H1 (cell line): ENCODE results near the gene EPRS1. TPM values are rescaled to one million over a fixed set of nuclear protein-coding genes. Genes with fewer than 3 reads are reported as not detected.

ENCODE experiments used
- BRCA1 ChIP-seq: IDR thresholded peaks from 2 replicates; pipeline ENCODE4 v1.6.1; 2012; ENCODE audit warnings: low read depth, low read length, improper control_type of control experiment
- CEBPB ChIP-seq: IDR thresholded peaks from 2 replicates; pipeline ENCODE4 v1.6.1; 2012; ENCODE audit warnings: low read depth, low read length
- EGR1 ChIP-seq: IDR thresholded peaks from 2 replicates; pipeline ENCODE4 v1.6.1; 2011; ENCODE audit warnings: low read depth, low read length, borderline replicate concordance
- POU5F1 ChIP-seq: IDR thresholded peaks from 2 replicates; pipeline ENCODE4 v1.6.1; 2011; ENCODE audit warnings: low read depth, mild to moderate bottlenecking, low read length, moderate library complexity
- RAD21 ChIP-seq, 2 experiments: IDR thresholded peaks in 1 of 2; conservative IDR thresholded peaks in 1 of 2; 2 replicates each; pipeline ENCODE4 v1.6.1; 2011; ENCODE audit warnings: low read depth in 2 of 2, low read length in 2 of 2, improper control_type of control experiment in 1 of 2, inconsistent platforms in 1 of 2, mild to moderate bottlenecking in 1 of 2, moderate library complexity in 1 of 2
- SIX5 ChIP-seq: IDR thresholded peaks from 2 replicates; pipeline ENCODE4 v1.6.1; 2011; ENCODE audit warnings: mild to moderate bottlenecking, low read depth, low read length
- polyA plus RNA-seq, 7 experiments: library from polyadenylated mRNA; depleted of rRNA in 3 of 7; stranded (reverse) in 5 of 7; unstranded in 2 of 7; fragments of >200 nt in 5 of 7; fragments of 200-250 nt in 2 of 7; gene quantifications; 1 replicate in 5 of 7; 2 replicates in 1 of 7; 4 replicates in 1 of 7; pipeline versions ENCODE4 v1.2.1 to v1.2.3, GENCODE V29; 2011 to 2013; ENCODE audit warnings: missing spikeins in 2 of 7, mixed read lengths in 2 of 7
- total RNA-seq: library from RNA; stranded (reverse); fragmentation: NEBNext Ultra II Directional; extraction: Animal tissue kit (Norgen Biotek cat#: 25700); gene quantifications from 2 replicates; pipeline ENCODE4 v1.2.1, GENCODE V29; 2021

The EPRS1 gene
- total and polyA plus RNA-seq, 2 of the 8 experiments (the other 6 are each of a cell fraction or from before 2014, with no cell fraction given), result 38.4 to 171 TPM

DNA sequence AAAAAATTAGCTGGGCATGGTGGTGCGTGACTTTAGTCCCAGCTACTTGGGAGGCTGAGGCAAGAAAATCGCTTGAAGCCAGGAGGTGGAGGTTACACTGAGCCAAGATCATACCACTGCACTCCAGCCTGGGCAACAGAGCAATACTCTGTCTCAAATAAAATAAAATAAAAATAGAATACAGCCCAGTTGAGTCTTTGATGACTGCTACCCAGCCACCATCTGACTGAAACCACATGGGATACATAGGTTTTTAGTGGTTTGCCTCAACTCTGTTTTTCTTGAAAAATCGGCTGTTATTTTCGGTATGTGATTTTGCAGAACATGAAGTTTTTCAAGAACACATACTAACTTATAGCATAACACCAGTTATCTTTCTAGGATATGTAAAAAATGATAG, 46.5 kb downstream of the EPRS1 start (continued):
- TF ChIP-seq EGR1 (no peak), RAD21 (IDR thresholded peaks at IDR 0.05 in 1 of 2, conservative IDR thresholded peaks at IDR 0.05 in 1 of 2; ENCODE audit: low read depth in 2 of 2, low read length in 2 of 2) (no peak), POU5F1 (no peak), CEBPB (no peak), BRCA1 (no peak), SIX5 (no peak)

Other genes with a start within 250 kb of the EPRS1 start
- gene SLC30A10, start 117.9 kb downstream of the EPRS1 start, total RNA-seq, result 0.15 and 0.61 TPM in 2 replicates
- 0.23 and 0.47 TPM in 2 replicates for gene SLC30A10, start 117.9 kb downstream of the EPRS1 start, polyA plus RNA-seq (2011; rRNA removed)
- gene BPNT1, start 43.3 kb upstream of the EPRS1 start, total RNA-seq, result 15.2 and 16.3 TPM in 2 replicates
- 13.0 and 13.2 TPM in 2 replicates for gene BPNT1, start 43.3 kb upstream of the EPRS1 start, polyA plus RNA-seq (2011; rRNA removed)
- 69.1 and 69.8 TPM in 2 replicates for gene IARS2, start 47.6 kb upstream of the EPRS1 start, total RNA-seq
- gene IARS2, start 47.6 kb upstream of the EPRS1 start, polyA plus RNA-seq (2011; rRNA removed), result 12.4 and 15.0 TPM in 2 replicates
- 52.7 and 55.9 TPM in 2 replicates for gene RAB3GAP2, start 225.9 kb upstream of the EPRS1 start, total RNA-seq
- 17.9 and 19.7 TPM in 2 replicates for gene RAB3GAP2, start 225.9 kb upstream of the EPRS1 start, polyA plus RNA-seq (2011; rRNA removed)